Sigmoid colon (tissue), 7 donors: Measurements from ENCODE around the gene TAT. TPM values are rescaled to one million over a fixed set of nuclear protein-coding genes. Genes with fewer than 3 reads are reported as not detected.

ENCODE experiments used
- DNase-seq: peaks from one replicate; pipeline ENCODE4 v3.0.0-alpha.2; 2019
- H3K27ac ChIP-seq, 4 donors: fragments of 200-600 bp; sonication (generic); one replicate each; pipeline ENCODE4 v1.5.1; 2016 to 2019; ENCODE audit warnings: mild to moderate bottlenecking in 1 of 4
- H3K27me3 ChIP-seq, 3 donors: fragments of 200-600 bp; sonication (generic); one replicate each; pipeline ENCODE4 v1.5.1; 2019; ENCODE audit warnings: mild to moderate bottlenecking in 1 of 3
- H3K36me3 ChIP-seq, 4 donors: fragments of 200-600 bp; sonication (generic); one replicate each; pipeline ENCODE4 v1.5.1; 2016 to 2019
- H3K4me1 ChIP-seq, 4 donors: fragments of 200-600 bp; sonication (generic); one replicate each; pipeline ENCODE4 v1.5.1; 2017 to 2019
- H3K4me3 ChIP-seq, 4 donors: fragments of 200-600 bp; sonication (generic); one replicate each; pipeline ENCODE4 v1.5.1; 2017 to 2019; ENCODE audit warnings: mild to moderate bottlenecking in 2 of 4, moderate library complexity in 1 of 4
- H3K9me3 ChIP-seq, 4 donors: fragments of 200-600 bp in 3 of 4; sonication (generic) in 3 of 4; one replicate each; pipeline versions ENCODE4 v1.5.1 to v1.6.1; 2013 to 2019
- CTCF ChIP-seq, 4 experiments: fragments of 450-650 bp in 3 of 4; fragments of 200-600 bp in 1 of 4; IDR thresholded peaks; one replicate each; pipeline ENCODE4 v1.5.1; 2016 to 2019; ENCODE audit warnings: antibody characterized with exemption in 4 of 4, mild to moderate bottlenecking in 3 of 4, moderate library complexity in 2 of 4
- EP300 ChIP-seq, 4 donors: sonication (generic); formaldehyde crosslinking; IDR thresholded peaks; one replicate each; pipeline ENCODE4 v1.6.1; 2017; ENCODE audit warnings: antibody characterized with exemption in 4 of 4
- POLR2A ChIP-seq, 2 donors: fragments of 450-650 bp; IDR thresholded peaks; one replicate each; pipeline ENCODE4 v1.6.1; 2016; ENCODE audit warnings: antibody characterized with exemption in 2 of 2, mild to moderate bottlenecking in 2 of 2, moderate library complexity in 2 of 2
- POLR2AphosphoS5 ChIP-seq, 4 donors: sonication (generic); formaldehyde crosslinking; IDR thresholded peaks; one replicate each; pipeline ENCODE4 v1.6.1; 2017; ENCODE audit warnings: antibody characterized with exemption in 4 of 4
- WGBS, 2 donors: extraction: QIAGEN DNeasy Blood & Tissue Kit; methylation state at CpG; one replicate each; pipeline ENCODE4 v1.1.7; 2013; 5-methylcytosine and 5-hydroxymethylcytosine counted together
- intact Hi-C: fragments of 100-400 bp; cut with DNase I; formaldehyde crosslinking; loops from one replicate; pipeline ENCODE4 v1.15.1; 2023
- polyA plus RNA-seq, 3 donors: library from polyadenylated mRNA; stranded (reverse); fragments of 200-250 nt; gene quantifications; one replicate each; pipeline ENCODE4 v1.2.3, GENCODE V29; 2013
- total RNA-seq, 4 donors: library from RNA; depleted of rRNA; stranded (reverse); fragments of >200 nt; gene quantifications; one replicate each; pipeline ENCODE4 v1.1.0, GENCODE V29; 2016
- donor health status: healthy with polysubstance abuse.
- donor health status: Bipolar disorder and iron deficiency.
- donor health status: healthy.

The TAT gene
- total and polyA plus RNA-seq, 7 donors, result 0.22 to 3.2 (median 1.2) TPM; not detected in 4

GRCh38 chr16:71574702-71575101 is 2.2 kb downstream of the TAT start:
- Histone ChIP-seq H3K36me3 (no peaks in the 10 kb centered on the region), H3K4me1 (no peaks in the 10 kb centered on the region), H3K4me3 (no peak overlapping the region), H3K9me3 (no peaks in the 10 kb centered on the region), H3K27me3 (peaks cover 0 to 4% (median 0%) of the 10 kb centered on the region in 3 donors), H3K27ac (no peak overlapping the region)
- intact Hi-C loops, result no loop called here
- TF ChIP-seq CTCF (IDR thresholded peaks at IDR 0.05), result no peak
- no peak for TF ChIP-seq POLR2AphosphoS5 (IDR thresholded peaks at IDR 0.05)
- no peak for TF ChIP-seq EP300 (IDR thresholded peaks at IDR 0.05)
- TF ChIP-seq POLR2A (IDR thresholded peaks at IDR 0.05), result no peak
- DNase-seq, result no peak

- H3K36me3 ChIP-seq, result no peaks in the 10 kb centered on the region
- H3K9me3 ChIP-seq, result no peaks in the 10 kb centered on the region
- no peaks in the 10 kb centered on the region for H3K4me1 ChIP-seq
- peaks cover 0 to 3% (median 0%) of the 10 kb centered on the region in 3 donors for H3K27me3 ChIP-seq
- no peak for TF ChIP-seq CTCF (IDR thresholded peaks at IDR 0.05)
- TF ChIP-seq POLR2A (IDR thresholded peaks at IDR 0.05), result no peak
- TF ChIP-seq EP300 (IDR thresholded peaks at IDR 0.05), result no peak
- no peak for TF ChIP-seq POLR2AphosphoS5 (IDR thresholded peaks at IDR 0.05)
- WGBS, 2 donors, result 86 to 88% methylated on average over 5 of the region's 5 CpGs
- no peak overlapping the region for H3K4me3 ChIP-seq
- no peak overlapping the region for H3K27ac ChIP-seq
- intact Hi-C loops, result no loop called here
- DNase-seq, result no peak
These were observed 3.4 kb downstream of the TAT start for GRCh38 chr16:71573387-71574094.

GRCh38 chr16:71572497-71573116 is 4.3 kb downstream of the TAT start:
- TF ChIP-seq POLR2AphosphoS5 (IDR thresholded peaks at IDR 0.05) (no peak), POLR2A (IDR thresholded peaks at IDR 0.05) (no peak), EP300 (IDR thresholded peaks at IDR 0.05) (no peak), CTCF (IDR thresholded peaks at IDR 0.05) (no peak)
- no peaks in the 10 kb centered on the region for H3K27me3 ChIP-seq
- WGBS, 2 donors, result 22 to 55% methylated on average over 3 of the region's 3 CpGs
- H3K9me3 ChIP-seq, result no peaks in the 10 kb centered on the region
- DNase-seq, result no peak
- intact Hi-C loops, result no loop called here
- no peak overlapping the region for H3K27ac ChIP-seq
- no peaks in the 10 kb centered on the region for H3K4me1 ChIP-seq
- no peaks in the 10 kb centered on the region for H3K36me3 ChIP-seq
- no peak overlapping the region for H3K4me3 ChIP-seq

GRCh38 chr16:71570144-71570543 is 6.7 kb downstream of the TAT start:
- H3K4me3 ChIP-seq, result no peak overlapping the region
- TF ChIP-seq CTCF (IDR thresholded peaks at IDR 0.05) (no peak), EP300 (IDR thresholded peaks at IDR 0.05) (no peak), POLR2AphosphoS5 (IDR thresholded peaks at IDR 0.05) (no peak)
- intact Hi-C loops, result no loop called here

More at GRCh38 chr16:71570144-71570543, 6.7 kb downstream of the TAT start:
- 96 to 97% methylated on average over 8 of the region's 8 CpGs for WGBS, 2 donors
- H3K27me3 ChIP-seq, result no peaks in the 10 kb centered on the region
- H3K36me3 ChIP-seq, result no peaks in the 10 kb centered on the region
- H3K27ac ChIP-seq, result no peak overlapping the region
- peaks cover 0 to 3% (median 0%) of the 10 kb centered on the region in 4 donors for H3K4me1 ChIP-seq
- DNase-seq, result no peak
- no peaks in the 10 kb centered on the region for H3K9me3 ChIP-seq
